GM21528 (cell line): ENCODE measurements around the gene ALDOA.
A peak's percentile ranks its signal among the peaks of the same experiment; 100 is the strongest.
"Not testable (repeated sequence)": the region's sequence is repeated elsewhere in the genome, so short reads cannot be mapped to it uniquely, and the experiment has no call there.

ENCODE experiments used
- ATAC-seq: cut with Tn5 transposase; IDR thresholded peaks from one replicate; pipeline ENCODE4 v1.9.1; 2021; ENCODE audit warnings: mild to moderate bottlenecking, moderate library complexity; ENCODE audit not compliant: unreplicated experiment, low FRiP score

ALDOA gene

DNA sequence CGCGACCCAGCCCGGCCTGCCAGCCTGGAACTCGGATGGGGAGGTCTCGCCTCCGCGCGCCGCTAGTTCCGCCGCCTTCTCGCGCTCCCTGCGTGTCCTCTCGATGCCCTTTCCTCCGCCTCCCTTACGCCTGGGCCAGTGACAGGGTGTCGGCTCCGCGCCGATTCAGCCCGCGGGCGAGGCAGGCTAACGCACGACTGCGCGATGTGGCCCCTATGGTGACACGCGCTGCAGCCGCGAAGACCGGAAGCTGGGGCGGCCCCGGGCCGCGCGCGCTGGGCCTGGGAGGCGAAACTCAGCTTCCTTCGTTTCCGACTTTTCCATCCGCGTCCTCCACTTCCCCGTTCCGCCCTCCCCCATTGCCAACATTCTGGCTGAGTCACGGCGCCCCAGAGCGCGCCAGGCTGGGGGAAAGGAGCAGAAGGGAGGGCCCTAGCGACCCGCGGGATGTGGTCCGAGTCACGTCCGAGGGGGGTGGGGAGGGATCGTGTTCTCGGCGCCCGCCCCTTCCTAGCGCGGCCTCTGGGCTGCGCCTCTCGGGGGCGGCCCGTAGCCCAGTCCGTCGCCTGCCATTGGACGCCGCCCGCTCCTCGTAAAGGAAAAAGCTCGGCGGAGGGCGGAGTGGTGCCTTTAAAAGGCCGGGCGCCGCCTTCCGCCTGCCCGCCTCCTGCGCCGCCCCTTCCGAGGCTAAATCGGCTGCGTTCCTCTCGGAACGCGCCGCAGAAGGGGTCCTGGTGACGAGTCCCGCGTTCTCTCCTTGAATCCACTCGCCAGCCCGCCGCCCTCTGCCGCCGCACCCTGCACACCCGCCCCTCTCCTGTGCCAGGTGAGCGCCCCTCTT lies at the start of gene ALDOA:
Gene ALDOA, plus strand, starts transcription at position 659 of the 841 bp plus-strand sequence. CDS start 1,138 bp downstream, outside the sequence.
- ATAC-seq = peak; percentile 79

DNA sequence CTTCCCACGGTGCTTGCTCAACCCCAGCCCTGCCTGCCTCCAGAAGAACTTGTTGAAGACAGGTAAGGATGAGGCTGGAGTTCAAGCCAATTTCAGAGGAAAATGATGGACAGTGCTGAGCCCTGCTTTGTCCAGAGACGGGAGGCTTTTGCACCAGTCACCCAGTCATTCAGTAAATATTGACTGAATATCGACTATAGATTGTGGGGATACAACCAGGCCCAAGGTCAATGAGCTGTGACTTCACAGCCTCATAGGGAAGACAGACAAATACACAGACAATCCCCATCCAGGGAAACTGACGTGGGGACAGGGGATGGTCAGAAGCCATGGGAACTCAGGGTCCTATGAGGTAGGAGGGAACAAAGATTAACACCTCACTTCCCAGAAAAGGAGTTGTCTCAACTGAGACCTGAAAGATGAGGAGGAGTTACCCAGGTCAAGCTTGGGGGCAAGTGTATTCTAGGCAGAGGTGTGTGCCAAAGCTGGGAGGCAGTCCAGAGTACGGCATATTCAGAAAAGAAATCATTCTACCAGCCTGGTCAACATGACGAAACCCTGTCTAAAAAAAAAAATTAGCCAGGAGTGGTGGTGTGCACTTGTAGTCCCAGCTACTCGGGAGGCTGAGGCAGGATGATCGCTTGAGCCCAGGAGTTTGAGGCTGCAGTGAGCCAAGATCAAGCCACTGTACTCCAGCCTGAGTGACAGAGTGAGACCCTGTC lies 48.8 kb upstream of the ALDOA start:
- no peak for ATAC-seq

DNA sequence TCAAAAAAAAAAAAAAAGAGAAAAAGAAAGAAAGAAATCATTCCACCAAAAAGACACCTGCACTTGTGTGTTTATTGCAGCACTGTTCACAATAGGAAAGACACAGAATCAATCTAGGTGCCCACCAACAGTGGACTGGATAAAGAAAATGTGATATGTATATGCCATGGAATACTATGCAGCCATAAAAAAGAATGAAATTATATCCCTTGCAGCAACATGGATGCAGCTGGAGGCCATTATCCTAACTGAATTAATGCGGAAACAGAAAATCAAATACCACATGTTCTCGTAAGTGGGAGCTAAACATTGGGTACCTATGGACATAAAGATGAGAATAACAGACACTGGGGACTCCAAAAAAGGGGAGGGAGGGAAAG lies 48.3 kb upstream of the ALDOA start:
- no peak for ATAC-seq

DNA sequence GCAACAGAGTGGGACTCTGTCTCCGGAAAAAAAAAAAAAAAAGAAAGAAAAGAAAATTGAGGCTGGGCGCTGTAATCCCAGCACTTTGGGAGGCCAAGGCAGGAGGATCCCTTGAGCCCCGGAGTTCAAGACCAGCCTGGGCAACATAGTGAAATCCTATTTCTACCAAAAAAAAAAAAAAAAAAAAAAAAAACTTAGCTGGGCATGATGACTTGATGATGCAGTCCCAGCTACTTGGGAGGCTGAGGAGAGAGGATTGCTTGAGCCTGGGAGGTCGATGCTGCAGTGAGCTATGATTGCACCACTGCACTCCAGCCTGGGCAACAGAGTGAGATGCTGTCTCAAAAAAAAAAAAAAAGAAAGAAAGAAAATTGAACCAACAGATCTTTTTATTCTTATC lies 47.6 kb upstream of the ALDOA start:
- not testable (repeated sequence) for ATAC-seq

DNA sequence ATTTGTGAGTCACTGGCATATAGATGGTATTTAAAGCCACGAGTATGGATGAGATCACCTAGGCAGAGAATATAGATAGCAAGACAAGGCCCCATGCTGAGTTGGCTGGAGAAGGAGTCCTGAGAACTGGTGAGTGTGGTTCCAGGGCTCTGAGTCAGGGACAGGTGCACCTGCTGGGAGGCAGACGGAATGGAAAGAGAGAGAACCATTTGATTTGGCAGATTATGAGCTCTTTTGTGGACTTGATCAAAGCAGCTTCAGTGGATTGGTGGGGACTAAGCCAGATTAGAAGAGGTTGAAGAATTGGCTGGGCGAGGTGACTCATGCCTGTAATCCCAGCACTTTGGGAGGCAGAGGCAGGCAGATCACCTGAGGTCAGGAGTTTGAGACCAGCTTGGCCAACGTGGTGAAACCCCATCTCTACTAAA lies 46.8 kb upstream of the ALDOA start:
- ATAC-seq = no peak

DNA sequence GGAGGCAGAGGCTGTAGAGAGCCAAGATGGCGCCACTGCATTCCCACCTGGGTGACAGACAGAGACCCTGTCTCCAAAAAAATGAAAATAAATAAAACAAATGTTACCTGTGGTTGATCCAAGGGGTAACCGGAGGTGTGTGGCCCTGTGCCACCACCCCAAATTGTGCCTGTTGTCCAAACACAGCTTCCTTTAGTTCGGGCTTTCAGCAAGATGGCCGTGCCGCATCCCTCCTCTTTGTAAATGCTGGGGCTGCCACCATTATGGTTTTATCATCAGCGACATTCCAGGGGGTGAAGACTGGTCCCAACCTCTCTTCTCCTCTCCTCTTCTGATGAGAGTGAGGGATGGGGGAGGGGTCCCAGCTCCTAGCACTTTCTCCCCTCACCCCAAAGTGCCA lies 42.7 kb upstream of the ALDOA start, which contains the start of gene C16orf92:
Gene C16orf92, plus strand, starts transcription at position 312 of the 400 bp plus-strand sequence. CDS start 143 bp downstream, outside the sequence.
- ATAC-seq = no peak

DNA sequence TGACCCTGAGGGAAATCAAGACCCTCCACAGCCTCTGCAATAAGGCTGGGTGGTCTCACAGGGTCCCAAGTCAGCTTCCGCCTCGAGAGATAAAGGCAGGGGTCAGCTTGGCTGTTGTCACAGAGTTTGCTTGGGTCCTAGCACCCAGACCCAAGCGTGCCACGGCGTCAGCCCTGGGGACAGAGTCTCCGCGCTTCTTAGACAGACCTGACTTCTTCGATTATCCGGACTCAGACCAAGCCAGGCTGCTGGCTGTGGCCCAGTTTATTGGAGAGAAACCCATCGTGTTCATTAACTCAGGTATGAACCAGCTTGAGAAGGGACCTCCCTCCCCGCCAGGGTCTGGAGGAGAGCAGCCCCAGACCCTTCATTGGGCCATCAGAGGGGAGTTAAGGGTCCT lies 42.0 kb upstream of the ALDOA start:
- no peak for ATAC-seq

DNA sequence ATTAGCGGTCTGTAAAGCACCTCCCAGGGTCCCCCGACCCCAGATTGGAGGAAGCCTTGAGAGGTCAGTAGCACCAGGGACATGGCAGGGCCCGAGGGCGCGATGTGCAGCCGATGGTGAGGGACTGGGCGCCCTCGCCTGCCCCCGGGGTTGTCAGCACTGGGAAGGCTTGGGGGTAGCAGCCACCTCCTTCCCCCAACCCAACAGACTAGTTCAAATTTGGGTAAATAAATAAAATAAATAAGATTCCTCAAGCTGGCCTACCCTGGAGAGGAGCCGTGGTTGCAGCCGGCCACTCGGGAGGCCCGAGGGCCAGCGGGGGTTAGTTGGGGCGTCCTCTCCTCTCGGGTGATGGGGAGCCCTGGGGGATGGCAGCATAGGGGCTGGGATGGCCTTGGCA lies 41.1 kb upstream of the ALDOA start:
- ATAC-seq = no peak

DNA sequence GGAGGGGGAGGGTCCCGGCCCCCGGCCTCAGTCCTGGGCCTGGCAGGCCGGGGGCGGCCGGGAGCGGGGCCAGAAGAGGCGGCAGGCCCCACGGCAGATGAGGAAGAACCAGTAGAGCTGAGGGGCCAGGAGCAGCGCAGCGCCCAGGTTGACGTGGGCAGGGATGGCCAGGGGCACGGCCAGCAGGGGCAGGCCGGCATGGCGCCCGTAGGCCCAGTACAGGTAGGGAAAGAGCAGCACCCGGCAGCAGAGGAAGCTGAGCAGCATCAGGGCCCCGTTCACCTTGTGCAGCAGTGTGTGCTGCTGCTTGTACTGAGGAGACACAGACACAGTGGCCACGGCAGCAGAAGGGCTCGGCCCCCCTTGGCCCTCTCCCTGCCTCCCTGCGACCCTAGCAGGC lies 40.4 kb upstream of the ALDOA start:
- ATAC-seq = no peak

DNA sequence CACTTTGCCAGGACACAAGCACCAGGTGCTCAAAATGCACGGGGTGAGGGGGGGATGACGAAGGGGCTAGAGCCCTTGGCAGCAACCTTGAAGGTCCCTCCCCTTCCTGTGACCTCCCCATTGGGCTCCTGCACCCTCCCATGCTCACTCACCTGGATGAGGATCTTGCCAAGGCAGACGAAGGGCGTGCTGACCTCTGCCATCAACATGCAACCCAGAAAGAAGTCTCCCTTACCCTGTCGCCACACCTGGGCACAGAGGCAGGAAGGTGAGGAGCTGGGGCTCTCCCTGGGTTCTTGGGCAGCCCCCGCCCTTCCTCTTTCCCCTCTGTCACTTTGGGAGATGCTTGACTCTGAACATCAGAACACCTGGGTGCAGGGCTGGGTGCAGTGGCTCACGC lies 40.0 kb upstream of the ALDOA start:
- ATAC-seq = no peak

DNA sequence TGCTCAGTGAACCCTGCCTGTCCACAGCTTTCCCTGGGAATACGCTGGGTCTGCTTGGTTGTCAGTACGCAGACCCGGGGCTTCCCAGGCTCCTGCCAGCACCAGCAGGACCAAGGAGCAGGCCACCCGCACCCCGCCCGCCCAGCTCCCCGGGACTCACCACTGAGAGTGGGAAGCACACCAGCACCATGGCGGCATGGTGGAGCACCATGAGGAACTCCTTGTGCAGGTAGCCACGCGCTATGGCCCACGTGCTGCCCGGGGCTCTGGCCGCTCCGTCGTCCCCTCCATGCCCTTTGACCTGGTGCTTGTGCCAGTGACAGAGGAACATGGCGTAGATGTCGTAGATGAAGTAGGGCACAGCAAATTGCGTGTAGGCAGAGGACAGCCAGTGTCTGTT lies 39.1 kb upstream of the ALDOA start:
- ATAC-seq = no peak

DNA sequence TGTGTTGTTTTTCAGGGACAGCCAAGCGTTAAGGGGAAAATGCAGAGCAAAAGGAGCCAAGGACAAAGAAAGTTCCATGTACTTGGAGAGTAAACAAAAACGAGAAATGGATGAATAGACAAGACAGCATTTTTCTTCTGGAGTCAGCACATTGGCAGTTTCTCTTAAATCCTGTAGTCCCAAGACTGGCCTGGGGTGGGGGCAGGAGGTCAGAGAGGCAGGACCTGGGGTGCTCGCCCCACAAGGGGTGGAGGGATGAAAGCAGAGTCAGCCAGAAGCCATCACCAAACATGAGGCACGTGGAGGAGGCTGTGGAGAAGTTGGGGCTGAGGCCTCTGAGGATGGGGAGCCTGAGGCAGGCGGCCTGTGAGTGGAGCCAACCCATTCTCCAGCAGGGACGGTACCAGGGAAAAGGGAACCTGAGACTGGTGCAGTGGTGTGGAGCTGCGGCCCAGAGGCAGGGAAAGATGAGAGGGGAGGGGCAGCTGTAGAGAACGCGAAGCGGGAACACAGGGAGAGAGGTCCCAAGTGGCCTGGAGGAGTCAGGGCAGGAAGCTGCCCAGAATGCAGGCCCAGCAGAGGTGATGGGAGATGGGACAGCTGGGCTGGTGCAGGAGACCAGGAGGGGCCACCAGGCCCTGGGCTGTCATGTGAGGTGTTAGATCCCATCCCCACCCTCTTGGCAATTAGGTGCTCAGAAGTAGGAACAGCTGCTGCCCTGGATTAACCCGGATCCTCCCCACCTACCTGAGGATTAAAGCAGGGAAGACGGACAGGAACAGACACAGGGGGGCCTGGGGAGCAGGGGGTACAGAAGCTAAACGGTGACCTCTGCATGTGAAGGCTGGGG lies 37.7 kb upstream of the ALDOA start:
- no peak for ATAC-seq

DNA sequence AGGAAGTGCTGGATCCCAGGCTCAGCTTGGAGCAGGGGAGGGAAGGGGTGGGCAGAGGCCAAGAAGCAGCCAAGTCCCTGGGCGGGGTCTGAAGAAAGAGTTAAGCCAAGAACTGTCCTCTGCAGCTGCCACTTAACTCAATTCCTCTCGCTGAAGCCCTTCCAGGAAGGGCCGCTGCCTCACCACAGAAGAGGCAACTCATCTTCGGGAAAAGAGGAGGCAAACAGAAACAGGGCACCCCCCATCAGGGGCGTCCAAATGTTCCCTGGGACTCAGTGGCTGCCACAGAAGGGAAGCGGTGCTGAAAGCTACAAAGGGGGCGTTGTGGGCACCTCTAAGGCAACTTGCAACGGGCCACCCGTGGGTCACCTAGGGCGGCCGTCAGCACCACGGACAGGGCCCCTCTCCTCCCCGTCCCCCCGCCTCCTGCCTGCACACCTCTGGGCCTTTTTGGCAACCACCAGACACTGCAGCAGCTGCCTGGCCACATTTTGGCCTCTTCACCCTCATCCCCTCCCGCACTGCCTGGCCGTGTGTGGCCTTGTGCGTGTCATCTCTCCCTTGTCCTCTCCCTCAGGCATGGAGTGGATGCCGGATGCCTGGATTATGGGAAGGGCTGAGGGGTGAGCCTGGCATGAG lies 37.0 kb upstream of the ALDOA start:
- no peak for ATAC-seq

DNA sequence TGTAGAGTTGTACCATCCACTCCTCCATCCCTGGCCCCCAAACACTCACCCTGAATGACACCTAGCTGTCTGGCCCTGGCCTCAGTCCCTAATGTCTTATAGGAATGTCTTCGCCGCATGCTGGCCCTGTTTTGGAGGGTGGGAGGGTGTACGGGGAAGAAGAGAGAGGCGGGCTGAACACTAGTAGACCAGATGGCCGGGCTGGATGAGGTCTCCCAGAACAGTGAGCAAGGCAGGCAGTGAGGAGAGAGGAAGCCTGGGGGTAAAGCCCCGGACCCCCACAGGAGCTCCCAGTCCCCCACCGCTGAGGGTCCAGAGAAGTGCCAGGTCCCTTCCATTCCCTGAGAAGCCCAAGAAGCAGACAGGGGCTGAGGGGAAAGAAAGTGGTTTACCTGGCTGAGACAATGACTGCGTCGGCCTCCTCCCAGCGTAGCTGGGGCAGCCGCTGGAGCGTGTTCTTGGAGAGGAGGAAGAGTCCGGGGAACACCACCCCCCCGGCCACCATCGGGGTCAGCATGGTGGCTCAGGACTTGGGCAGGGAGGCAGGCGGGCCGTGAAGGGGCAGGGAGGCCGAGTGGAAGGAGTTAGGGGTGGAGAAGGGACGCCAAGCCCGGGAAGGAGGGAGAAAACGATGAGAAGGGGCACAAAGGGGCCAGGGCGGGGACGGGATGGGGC lies 35.4 kb upstream of the ALDOA start:
- no peak for ATAC-seq

DNA sequence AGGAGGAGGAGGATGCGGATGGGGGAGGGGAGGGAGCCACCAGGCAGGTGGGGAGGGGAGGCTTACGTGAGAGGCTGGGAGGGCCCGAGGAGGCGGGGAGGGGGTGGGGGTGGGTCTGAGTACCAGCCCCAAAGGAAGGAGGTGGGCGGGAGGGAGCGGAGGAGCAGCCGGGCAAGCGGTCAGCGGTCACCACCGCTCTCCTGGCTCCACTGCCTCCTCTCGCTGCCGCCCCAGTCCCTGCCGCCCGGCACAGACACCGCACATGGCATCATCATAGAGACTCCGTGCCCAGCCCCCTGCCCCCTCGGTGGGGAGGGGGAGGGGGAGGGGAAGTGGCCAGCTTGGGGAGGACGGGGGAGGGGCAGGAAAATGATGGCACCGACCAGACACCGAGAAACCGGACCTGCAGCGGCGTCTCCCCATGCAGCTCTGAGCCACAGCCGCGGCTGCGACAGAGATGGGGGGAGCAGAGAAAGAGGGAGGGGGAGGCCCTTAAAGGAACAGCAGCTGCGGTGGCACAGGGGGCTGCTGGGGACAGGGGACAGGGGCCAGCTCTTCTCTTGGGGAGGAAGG lies 34.6 kb upstream of the ALDOA start, which contains the start of gene TLCD3B:
Gene TLCD3B, minus strand, starts transcription at position 431 of the 573 bp plus-strand sequence. CDS start 744 bp downstream, outside the sequence.
- ATAC-seq = no peak

DNA sequence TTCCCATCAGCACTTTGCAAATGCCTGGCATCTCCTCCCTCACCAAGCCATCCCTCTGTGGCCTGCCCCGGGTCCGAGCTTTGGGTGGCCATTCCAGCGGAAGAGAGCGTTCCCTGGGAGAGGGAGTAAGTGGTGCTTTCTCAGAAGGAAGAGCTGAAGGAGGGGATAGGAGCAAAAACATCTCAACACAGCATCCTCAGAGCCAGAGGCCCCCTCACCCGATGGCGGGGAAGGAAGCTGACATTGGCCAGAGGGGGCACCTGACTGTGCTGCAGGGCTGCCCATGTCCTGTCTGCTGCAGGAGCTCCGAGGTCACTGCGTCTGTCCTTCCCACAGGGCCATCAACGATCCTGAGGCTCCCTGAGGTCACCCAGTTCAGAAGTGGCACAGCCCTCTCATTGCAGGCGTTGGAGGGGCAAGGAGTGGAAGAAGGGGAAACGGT lies 34.1 kb upstream of the ALDOA start:
- ATAC-seq = no peak

DNA sequence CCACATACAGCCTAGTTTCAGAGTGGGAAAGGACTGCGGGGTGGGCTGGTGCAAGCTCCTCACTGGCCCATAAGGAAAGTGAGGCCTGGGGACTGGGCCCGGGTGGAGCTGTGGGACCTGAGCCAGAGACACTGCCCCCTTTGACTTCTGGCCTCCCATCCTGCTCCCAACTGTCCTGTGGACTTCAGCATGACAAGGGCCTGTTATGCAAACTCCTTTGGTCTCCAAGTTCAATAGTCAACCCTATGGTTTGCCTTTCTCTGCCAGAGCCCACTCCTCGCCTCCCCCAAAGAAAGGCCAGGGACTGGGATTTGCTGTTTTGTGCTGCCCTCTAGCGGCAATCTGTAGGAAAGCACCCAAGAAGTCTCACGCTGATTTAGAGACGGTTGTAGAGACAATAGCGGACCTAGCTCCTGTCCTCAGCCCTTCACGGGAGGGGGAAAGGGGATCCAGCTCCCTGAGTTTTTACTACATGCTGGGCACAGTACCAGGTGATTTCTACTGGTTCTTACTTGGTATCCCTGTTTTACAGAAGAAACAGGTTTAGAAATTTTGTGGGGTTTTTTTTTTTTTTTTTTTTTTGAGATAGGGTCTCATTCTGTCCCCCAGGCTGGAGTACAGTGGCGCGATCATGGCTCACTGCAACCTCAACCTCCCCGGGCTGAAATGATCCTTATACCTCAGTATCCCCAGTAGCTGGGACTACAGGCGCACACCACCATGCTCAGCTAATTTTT lies 33.3 kb upstream of the ALDOA start:
- ATAC-seq = no peak

DNA sequence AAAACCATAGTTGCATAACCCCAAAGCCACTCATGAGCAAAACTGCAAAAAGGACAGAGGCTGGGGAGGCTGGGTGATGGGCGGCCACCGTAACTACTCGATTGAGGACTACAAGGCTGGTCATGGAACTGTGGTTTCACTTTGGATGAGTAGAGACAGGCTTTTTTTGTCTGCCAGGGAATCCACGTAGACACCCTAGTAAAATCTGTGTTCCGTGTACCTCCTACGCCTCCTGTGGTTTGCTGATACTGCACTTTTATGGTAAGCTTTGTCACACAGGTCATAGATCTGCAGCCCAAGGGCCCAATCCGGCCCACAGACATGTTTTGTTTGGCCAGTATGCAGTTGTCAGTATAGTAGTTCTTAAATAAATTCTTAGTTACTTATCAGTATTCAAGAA lies 32.3 kb upstream of the ALDOA start:
- no peak for ATAC-seq

DNA sequence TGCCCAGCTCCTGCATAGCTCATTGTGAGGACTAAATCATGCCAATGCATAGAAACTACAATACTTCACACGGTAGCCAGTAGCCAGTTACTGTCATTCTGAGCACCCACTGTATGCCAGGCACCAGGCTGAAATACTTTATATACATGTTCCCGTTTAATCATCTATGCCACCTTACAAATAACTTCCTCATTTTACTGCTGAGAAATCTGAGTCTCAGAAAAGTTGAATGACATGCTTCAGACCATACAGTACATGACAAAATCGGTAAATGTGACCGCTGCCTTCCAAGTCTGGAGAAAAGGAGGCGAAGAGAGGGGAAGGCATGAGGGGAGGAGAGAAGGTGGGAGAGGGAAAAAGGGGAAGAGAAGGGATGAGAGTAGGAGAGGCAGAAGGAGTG lies 25.3 kb upstream of the ALDOA start:
- no peak for ATAC-seq
